GM12874 (cell line): ENCODE measurements around the gene EFS.

Experiments used
- CTCF ChIP-seq: IDR thresholded peaks from 2 replicates; pipeline ENCODE4 v1.5.1; 2011; ENCODE audit warnings: low read depth, mild to moderate bottlenecking, control low read depth, low read length, moderate library complexity; ENCODE audit not compliant: insufficient read depth

Gene EFS

GRCh38 chr14:23373041-23373440, 8.1 kb upstream of the EFS start:
- TF ChIP-seq CTCF: no peak

GRCh38 chr14:23372509-23372908, 7.5 kb upstream of the EFS start, which contains the start of gene IL25:
Gene IL25 (plus strand): TSS chr14:23372809.
- no peak for TF ChIP-seq CTCF

- no peak for TF ChIP-seq CTCF
Observed at GRCh38 chr14:23371865-23372264, 6.9 kb upstream of the EFS start.

GRCh38 chr14:23370221-23370620, 5.2 kb upstream of the EFS start:
- no peak for TF ChIP-seq CTCF

- no peak for TF ChIP-seq CTCF
Observed at GRCh38 chr14:23366426-23366921, 1.5 kb upstream of the EFS start.

- TF ChIP-seq CTCF: no peak
Observed at GRCh38 chr14:23365732-23366425, 907 bp upstream of the EFS start.

GRCh38 chr14:23364164-23365035, 572 bp downstream of the EFS start:
- TF ChIP-seq CTCF: no peak
